NCI-H526 (cell line): ENCODE results near the gene BFSP2.

Experiments used
- DNase-seq, 2 experiments: peaks; one replicate each; lab custom pipeline; 2025; lab: John Stamatoyannopoulos, UW

Gene BFSP2, protein sequence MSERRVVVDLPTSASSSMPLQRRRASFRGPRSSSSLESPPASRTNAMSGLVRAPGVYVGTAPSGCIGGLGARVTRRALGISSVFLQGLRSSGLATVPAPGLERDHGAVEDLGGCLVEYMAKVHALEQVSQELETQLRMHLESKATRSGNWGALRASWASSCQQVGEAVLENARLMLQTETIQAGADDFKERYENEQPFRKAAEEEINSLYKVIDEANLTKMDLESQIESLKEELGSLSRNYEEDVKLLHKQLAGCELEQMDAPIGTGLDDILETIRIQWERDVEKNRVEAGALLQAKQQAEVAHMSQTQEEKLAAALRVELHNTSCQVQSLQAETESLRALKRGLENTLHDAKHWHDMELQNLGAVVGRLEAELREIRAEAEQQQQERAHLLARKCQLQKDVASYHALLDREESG

DNA sequence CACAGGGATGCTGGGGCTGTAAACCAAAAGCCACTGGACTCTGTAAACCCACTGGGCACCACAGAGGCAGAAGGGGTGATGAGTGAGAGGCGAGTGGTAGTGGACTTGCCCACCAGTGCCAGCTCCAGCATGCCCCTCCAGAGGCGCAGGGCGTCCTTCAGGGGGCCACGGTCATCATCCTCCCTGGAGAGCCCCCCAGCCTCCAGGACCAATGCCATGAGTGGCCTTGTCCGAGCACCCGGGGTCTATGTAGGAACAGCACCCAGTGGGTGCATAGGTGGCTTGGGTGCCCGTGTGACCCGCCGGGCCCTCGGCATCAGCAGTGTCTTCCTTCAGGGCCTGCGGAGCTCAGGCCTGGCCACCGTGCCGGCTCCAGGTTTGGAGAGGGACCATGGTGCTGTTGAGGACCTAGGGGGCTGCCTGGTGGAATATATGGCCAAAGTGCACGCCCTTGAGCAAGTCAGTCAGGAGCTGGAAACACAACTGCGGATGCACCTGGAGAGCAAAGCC lies at the start of gene BFSP2:
BFSP2 (plus strand) TSS at position 51 of the 510 bp plus-strand sequence; CDS start at position 79, 28 bp downstream.
- no peak for DNase-seq

- DNase-seq: no peak
Observed at GRCh38 chr3:133354721-133355120, 45.1 kb upstream of the BFSP2 start.

GRCh38 chr3:133360476-133360875 lies 39.4 kb upstream of the BFSP2 start:
- peak in 1 of 2 experiments; percentile 30 for DNase-seq

DNA sequence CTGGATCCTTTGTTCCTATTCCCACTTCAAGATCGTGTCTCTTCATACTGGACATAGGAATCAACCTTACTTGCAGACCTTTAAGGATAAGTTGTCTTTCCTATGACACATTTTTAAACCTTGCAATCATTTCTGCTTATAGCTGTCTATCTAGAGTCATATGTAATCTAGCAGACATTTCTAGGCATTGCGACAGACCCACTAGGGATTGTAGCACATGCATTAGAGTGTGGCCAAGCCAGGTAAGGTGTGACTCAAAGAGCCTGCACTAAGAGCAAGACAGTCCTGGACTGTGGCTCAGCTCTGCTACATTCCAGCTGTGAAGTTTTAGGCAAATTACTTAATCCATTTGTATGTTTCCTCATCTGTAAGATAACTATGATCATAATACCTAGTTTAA lies 38.8 kb upstream of the BFSP2 start:
- peak; percentile 1 to 27 for DNase-seq

DNA sequence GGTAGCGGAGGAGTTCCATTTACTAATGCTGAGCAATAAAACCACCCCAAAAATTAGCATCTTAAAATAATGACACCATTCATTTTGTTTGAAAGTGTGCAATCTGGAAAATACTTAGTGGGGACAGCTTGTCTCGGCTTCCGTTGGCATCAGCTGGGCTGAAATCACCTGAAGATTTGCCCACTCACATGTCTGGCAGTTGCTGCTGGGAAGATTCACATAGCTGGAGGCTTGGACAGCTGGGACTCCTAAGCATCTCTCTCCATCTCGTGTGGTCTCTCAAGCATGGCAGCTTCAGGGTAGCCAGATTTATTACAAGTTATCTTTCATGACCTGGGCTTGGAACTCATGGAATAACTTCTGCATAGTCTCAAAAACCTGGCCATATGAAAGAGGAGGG lies 38.4 kb upstream of the BFSP2 start:
- DNase-seq: no peak

DNA sequence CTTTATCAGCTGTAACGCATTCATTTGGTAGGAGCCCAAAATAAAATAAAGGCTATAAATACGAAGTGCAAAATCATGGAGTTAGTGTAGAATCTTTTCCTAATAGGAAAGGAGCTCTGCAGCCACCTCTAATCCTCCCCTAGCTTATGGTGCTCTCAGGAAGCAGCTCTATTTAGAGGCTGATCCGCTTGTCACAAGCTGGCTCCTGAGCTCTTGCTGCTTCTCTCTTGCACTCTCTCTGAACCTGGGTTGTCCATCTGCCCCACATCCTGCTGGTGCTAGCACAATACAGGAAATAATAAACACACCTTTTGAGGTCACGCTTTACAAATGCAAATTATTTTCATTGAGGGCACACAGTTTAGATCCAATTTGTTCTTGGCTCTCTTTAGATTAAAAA lies 37.3 kb upstream of the BFSP2 start:
- DNase-seq: peak in 1 of 2 experiments; percentile 26

DNA sequence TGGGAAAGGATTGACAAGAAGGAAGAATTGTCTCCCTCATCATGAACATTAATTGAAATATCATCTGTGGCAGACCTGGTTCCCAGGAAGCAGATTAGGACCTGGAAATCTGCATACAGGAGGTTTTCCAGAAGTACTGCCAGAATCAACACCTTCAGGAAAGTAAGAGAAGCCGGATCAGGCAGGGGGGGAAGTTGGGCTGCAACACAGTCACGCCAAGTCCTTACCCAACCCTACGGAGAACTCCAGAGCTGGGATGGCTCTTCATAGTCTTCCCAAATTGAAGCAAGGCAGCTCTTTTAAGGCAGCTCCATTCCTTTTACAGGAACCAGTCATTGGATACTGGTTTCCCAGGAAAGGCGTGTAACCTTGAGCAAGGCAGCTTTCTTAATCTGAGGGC lies 35.2 kb upstream of the BFSP2 start:
- no peak for DNase-seq

DNA sequence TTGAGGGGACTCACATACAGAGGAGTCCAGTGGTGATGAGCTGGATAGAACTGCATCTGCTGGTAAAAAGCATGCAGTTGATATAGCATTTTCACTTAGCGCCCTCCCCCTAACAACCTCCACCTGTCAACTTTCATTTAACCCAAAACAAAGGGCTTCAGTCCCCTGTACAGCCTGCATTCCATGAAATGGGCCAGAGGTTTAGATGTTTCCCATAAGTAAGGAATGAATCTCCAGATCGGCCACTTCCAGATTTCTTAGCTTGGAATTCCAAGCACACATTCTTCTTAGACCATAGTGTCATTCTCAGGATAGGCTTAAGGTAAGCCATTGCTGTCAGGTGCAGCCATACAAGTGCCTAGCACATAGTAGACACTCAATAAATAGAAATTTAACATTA lies 32.9 kb upstream of the BFSP2 start:
- DNase-seq: no peak

DNA sequence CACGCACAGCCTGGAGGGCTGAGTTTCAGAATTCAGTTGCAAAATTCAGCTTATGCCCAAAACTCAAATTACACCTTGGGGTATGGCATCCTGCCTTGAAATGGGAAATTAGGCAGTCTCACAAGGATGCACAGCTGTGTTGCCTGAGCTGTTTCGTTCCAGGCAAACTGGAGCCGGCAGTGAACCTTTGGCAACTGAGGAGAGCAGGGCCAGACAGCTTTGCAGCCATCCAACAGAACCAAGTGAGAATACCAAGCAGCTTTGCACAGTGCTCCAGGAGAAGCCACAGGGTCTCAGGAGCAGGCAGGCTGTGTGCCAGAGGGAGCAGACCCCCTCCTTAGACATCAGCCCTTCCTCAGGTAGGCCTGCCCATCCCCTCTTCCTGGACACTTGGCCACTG lies 32.5 kb upstream of the BFSP2 start:
- DNase-seq: no peak

- no peak for DNase-seq
Observed at GRCh38 chr3:133367956-133368355, 31.9 kb upstream of the BFSP2 start.

DNA sequence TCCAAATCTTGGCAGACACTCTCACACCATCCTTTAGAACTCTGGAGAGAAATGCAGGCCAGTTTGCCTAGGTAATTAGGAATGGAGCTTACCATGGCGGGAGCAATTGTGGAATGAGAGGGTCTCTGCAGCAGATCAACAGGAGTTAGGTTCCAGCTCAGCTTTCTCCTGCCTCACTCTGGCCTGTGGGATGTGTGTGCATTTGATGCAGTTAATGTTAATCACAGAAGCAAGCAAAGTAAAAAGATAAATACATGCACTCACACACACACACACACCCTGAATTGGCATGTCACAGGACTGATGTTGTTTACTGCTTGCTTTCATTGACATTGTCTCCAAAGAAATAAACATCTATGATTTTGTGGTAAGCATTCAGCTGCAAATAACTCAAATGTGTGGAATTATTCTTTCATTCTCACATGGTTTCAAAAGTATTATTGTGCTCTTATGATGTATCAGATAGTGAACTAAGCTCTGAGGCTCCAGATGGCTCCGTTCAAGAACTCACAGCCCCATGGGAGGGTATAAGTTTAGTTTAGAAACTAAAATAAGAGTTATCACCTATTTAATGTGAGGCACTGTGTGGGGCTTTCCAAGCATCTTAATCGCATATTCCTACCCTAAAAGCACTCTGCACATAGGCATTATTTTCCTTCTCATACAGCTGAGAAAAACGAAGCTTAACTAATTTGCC lies 31.3 kb upstream of the BFSP2 start:
- no peak for DNase-seq

DNA sequence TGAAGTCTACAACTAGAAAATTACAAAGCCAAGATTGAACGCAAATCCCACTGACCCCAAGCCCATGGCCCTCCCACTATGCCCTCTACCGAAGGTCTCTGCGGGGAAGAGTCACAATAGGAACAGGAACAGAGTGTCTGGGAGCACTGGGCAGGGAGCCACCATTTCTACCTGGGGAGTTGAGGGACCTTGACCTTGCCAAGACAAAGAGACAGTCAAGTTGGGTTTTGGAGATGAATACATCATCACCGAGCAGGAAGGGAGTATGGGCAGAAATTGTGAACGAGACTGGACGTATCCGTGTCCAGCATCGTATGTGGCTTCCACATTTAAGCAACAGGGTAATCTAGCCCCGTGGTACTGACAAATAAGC lies 30.8 kb upstream of the BFSP2 start:
- DNase-seq: no peak

GRCh38 chr3:133371181-133371580 lies 28.7 kb upstream of the BFSP2 start:
- DNase-seq: no peak

GRCh38 chr3:133371676-133372075 lies 28.2 kb upstream of the BFSP2 start:
- no peak for DNase-seq

GRCh38 chr3:133374708-133375402 lies 25.0 kb upstream of the BFSP2 start:
- peak; percentile 76 to 92 for DNase-seq

DNA sequence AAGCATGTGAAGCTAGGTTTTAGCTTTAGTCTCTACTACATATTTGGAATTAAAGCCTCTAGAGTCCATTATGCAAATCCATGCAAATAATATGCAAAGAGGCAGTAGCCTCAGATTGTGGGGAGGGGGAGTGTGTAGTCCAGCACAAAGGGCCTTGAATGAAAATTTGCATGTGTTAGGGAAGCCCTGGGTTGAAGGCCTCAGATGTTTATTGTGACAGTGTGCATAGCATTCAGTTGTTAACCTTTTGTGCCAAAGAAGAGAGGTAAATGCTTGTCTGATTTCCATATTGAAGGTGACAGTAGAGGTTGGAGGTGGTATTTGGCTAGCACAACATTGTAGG lies 24.5 kb upstream of the BFSP2 start:
- DNase-seq: peak; percentile 97 to 99

DNA sequence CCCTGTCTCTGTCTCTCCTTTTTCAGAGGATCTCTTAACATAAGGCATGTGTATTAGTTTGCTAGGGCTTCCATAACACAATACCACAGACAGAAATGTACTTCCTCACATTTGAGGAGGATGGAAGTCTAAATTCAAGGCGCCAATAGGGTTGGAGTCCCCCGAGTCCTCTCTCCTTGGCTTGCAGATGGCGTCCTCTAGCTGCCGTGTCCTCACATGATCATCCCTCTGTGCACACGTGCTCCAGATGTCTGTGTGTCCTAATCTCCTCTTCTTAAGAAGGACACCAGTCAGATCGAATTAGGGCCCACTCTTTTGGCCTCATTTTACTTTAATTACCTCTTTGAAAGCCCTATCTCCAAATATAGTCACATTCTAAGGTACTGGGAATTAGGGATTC lies 23.0 kb upstream of the BFSP2 start:
- peak; percentile 14 to 30 for DNase-seq

DNA sequence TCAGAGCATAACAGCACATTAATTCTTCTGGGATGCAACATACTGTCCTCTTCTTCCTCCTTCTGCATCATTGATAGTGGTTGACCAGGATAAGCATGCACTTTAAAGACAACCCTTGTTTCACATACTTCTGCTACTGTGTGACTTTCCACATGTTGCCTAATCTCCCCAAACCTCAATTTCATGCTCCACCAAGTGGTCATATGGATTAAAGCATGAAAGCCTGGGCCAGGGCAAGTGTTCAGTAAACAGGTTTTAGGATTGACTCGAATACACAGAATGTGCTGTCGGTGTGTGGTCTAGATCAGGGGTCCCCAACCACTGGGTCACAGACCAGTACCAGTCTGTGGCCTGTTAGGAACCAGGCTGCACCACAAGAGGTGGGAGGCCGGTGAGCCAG lies 22.5 kb upstream of the BFSP2 start:
- DNase-seq: peak; percentile 16 to 71

- no peak for DNase-seq
Observed at GRCh38 chr3:133379926-133380325, 19.9 kb upstream of the BFSP2 start.

GRCh38 chr3:133380481-133381225 lies 19.2 kb upstream of the BFSP2 start:
- no peak for DNase-seq

GRCh38 chr3:133381346-133382109 lies 18.3 kb upstream of the BFSP2 start:
- DNase-seq: no peak
